GM13977 (cell line): ENCODE measurements around the gene CACNA2D3.

Experiments used
- DNase-seq: peaks from one replicate; pipeline ENCODE4 v3.0.0; 2012; ENCODE audit warnings: low spot score
- CTCF ChIP-seq: IDR thresholded peaks from 2 replicates; pipeline ENCODE4 v1.5.1; 2012; ENCODE audit warnings: mild to moderate bottlenecking, control low read depth; ENCODE audit not compliant: insufficient read depth; ENCODE audit errors: extremely low read depth, missing control alignments
- in situ Hi-C: fragments of 300-500 bp; cut with MboI; formaldehyde crosslinking; loops from one replicate; pipeline ENCODE4 v1.12.0; 2022; ENCODE audit warnings: low sequenced_read_pairs, low pct_unique_long_range_greater_than_20kb, mixed read lengths, inconsistent platforms; ENCODE audit not compliant: unreplicated experiment

CACNA2D3 gene

GRCh38 chr3:54134713-54135112 lies 12.4 kb downstream of the CACNA2D3 start:
- in situ Hi-C loops: no loop called here
- no peak for TF ChIP-seq CTCF
- DNase-seq: no peak

GRCh38 chr3:54137311-54137710 lies 15.0 kb downstream of the CACNA2D3 start:
- TF ChIP-seq CTCF: no peak
- in situ Hi-C loops: no loop called here
- DNase-seq: no peak

- in situ Hi-C loops: no loop called here
- TF ChIP-seq CTCF: no peak
- DNase-seq: no peak
Measured at GRCh38 chr3:54138937-54139547, 16.7 kb downstream of the CACNA2D3 start.

GRCh38 chr3:54139630-54140029 lies 17.3 kb downstream of the CACNA2D3 start:
- no peak for DNase-seq
- in situ Hi-C loops: no loop called here
- TF ChIP-seq CTCF: no peak

GRCh38 chr3:54144284-54144683 lies 21.9 kb downstream of the CACNA2D3 start:
- no peak for DNase-seq
- TF ChIP-seq CTCF: no peak
- in situ Hi-C loops: no loop called here

GRCh38 chr3:54146506-54147239 lies 24.3 kb downstream of the CACNA2D3 start:
- peak; percentile 46 for TF ChIP-seq CTCF
- in situ Hi-C loops: no loop called here
- DNase-seq: peak; percentile 50
